HG03575 (cell line): ENCODE results near the gene LTB4R.
"Not testable (repeated sequence)": the region's sequence is repeated elsewhere in the genome, so short reads cannot be mapped to it uniquely, and the experiment has no call there.

Source experiments
- ATAC-seq: cut with Tn5 transposase; IDR thresholded peaks from one replicate; pipeline ENCODE4 v1.9.1; 2021; ENCODE audit not compliant: unreplicated experiment, insufficient number of reproducible peaks, low FRiP score; ENCODE audit errors: extremely low read depth

Gene LTB4R

DNA sequence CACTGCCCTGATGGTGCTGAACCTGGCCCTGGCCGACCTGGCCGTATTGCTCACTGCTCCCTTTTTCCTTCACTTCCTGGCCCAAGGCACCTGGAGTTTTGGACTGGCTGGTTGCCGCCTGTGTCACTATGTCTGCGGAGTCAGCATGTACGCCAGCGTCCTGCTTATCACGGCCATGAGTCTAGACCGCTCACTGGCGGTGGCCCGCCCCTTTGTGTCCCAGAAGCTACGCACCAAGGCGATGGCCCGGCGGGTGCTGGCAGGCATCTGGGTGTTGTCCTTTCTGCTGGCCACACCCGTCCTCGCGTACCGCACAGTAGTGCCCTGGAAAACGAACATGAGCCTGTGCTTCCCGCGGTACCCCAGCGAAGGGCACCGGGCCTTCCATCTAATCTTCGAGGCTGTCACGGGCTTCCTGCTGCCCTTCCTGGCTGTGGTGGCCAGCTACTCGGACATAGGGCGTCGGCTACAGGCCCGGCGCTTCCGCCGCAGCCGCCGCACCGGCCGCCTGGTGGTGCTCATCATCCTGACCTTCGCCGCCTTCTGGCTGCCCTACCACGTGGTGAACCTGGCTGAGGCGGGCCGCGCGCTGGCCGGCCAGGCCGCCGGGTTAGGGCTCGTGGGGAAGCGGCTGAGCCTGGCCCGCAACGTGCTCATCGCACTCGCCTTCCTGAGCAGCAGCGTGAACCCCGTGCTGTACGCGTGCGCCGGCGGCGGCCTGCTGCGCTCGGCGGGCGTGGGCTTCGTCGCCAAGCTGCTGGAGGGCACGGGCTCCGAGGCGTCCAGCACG, 4.7 kb downstream of the LTB4R start:
- ATAC-seq: no peak

DNA sequence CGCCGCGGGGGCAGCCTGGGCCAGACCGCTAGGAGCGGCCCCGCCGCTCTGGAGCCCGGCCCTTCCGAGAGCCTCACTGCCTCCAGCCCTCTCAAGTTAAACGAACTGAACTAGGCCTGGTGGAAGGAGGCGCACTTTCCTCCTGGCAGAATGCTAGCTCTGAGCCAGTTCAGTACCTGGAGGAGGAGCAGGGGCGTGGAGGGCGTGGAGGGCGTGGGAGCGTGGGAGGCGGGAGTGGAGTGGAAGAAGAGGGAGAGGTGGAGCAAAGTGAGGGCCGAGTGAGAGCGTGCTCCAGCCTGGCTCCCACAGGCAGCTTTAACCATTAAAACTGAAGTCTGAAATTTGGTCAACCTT, 5.3 kb downstream of the LTB4R start:
- ATAC-seq: no peak

DNA sequence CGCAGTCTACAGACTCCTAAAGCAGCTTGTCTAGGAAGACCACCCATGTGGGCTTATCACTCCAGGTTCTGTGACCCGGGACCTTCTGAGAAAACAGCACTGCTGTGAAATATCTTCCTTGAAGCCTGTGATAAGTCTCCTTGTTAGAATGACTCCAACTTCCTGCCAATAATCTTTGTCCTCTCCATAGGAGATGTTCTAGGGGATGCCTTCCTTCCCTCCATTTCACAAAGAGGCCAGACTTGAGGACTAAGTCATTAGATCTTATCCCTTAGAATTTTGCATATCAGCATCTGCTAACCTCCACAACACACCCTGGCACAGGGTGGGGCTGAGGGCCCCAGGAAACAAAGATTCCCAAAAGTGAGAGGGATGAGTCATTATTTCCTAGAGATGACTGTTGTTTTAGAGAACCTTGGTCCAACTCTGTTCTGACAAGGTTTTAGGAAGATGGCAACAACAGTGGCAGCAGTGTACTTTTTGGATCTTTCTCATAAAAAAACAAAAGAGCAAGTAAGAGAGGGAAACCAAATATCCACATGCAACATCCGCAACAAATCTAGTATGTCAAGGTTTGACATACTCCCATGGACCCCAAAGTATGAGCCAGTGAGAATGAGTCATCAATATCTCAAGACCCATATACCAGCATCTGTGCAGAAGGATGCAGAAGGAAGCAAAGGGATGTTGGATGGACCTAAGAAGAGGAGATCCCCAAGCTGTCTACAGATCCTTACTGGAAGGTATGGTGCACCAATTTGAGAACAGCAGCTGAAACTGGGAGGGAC, 6.0 kb downstream of the LTB4R start:
- ATAC-seq: no peak

DNA sequence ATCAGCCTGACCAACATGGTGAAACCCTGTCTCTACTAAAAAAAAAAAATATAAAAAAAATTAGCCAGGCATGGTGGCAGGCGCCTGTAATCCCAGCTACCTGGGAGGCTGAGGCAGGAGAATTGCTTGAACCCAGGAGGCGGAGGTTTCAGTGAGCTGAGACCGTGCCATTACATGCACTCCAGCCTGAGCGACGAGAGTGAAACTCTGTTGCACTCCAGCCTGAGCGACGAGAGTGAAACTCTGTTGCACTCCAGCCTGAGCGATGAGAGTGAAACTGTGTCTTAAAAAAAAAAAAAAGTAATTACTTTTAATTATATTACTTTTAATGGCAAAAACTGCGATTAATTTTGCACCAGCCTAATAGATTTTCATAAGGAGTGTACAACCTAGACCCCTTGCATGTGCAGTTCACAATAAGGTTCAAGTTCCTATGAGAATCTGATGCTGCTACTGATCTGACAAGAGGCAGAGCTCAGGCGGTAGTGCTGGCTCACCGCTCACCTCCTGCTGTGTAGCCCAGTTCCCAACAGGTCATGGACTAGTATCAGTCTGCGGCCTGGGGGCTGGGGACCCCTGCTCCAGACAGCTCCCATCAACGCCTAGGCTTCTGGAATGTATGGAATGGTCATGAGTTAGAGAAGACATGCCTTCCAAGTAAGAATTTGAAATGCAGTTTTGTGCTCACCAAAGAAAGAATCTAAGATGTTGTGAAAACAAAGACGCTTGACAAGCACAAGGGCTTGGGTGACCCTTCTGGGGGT, 10.1 kb downstream of the LTB4R start:
- no peak for ATAC-seq

DNA sequence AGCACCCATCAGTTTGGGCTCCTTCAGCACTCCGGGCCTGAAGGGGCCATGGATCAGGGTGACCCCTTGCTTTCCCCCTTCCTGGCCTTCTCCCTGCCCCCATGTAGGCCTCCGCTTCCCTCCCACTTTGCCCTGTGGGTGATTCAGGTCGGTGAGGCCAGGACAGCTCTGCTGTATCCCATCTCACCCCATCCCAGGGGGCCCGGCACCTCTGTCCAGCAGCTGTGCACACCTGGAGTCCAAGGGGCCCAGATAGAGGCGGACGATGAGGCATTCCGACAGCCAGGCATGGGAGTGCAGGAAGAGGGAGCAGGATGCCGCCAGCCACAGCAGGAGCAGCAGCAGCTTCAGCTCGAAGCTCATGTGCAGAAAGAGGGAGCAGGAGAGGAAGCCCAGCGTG, 11.4 kb downstream of the LTB4R start:
- ATAC-seq: no peak

DNA sequence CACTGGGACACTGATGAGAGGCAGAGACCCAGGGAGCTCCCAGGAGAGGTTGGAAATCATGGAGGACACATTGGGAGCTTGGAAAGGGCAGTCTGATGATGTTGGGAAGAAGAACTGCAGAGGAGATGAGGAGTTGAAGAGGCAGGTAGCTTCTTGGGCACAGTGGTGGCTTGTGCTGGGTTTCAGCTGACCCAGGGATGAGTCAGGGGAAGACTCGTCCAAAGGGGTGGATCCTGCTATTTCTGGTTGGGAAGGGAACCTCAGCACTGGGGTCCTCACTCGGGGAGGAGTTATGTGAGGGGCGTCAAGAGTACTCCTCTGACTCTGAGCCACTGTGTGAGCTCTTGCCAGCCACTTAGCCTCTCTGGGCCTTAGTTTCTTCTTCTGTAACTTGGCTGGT, 12.0 kb downstream of the LTB4R start:
- no peak for ATAC-seq

DNA sequence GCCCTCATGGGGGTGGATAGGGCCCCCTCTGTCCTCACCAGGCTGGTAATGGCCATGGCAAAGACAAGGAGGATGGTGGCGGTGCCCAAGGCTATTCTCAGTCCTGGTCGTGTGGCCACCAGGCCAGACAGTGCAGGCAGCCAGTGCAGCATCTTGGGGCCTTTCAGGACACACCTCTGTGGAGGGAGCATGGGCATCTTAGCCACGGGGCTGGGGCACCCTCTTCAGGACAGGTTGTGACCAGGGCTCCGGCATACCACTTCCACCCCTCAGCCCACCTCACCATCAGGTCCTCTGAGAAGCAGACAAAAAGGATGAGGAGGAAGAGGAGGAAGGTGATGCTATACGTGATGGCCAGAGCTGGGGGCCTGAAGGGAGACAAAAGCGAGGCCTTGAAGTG, 12.7 kb downstream of the LTB4R start:
- ATAC-seq: no peak

DNA sequence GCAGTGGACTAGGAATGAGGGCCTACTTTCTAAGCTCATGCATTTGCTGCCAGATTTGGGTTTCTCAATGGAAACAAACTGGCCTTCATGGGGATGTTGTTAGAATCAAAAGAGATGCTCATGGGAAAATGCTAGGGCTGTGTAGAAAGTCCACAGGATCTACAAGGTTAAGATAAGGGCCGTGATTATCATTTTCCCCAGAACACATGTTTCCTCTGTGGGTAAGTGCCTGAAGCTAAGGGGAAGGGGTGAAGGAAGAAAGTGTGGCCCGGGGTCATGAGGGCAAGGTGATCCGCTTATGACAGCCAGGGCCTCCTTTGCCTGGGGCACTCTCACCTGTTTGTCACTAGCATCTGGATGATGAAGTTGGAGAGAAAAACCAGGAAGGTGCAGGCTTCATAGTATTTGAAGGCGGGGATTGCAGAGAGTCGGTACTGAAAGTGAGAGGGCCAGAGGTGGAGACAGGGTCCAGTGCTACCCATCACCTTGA, 13.8 kb downstream of the LTB4R start:
- ATAC-seq: no peak

DNA sequence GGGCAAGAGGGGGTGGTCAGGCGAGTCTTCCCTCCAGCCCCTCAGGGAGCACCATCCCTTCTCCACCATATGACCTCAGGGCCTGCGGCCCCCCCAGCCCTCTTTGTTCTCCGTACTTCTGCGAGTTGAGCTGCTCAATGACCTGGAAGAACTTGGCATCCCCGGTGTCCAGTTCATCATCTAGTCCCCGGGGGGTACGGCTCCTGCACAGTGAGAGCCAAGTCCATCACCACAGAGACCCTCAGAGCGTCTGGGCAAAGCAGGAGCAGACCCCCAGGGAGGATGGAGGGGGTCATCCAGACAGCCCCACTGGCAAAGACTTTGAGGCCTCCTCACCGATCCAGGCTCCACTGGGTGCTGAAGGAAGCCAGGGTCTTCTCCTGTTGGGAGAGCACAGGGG, 14.7 kb downstream of the LTB4R start:
- ATAC-seq: no peak

DNA sequence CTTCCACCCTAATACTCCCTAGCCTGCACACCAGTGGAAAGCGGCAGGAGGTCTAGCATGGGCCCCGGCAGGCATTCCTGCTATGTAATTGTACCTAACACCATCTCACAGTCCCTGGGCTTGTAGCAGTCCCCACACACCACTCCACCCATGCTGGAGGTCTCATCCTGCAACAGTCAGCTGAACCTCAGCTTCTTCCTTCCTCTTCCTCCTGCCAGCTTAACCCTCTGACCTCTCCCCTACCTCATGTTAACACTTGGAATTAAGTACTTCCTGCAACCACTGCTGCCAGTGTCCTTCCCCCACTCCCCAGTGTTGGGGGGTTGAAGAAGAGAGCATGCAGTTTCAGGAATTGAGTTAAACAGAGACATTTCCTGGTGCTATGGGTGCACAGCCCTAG, 16.0 kb downstream of the LTB4R start:
- ATAC-seq: no peak

DNA sequence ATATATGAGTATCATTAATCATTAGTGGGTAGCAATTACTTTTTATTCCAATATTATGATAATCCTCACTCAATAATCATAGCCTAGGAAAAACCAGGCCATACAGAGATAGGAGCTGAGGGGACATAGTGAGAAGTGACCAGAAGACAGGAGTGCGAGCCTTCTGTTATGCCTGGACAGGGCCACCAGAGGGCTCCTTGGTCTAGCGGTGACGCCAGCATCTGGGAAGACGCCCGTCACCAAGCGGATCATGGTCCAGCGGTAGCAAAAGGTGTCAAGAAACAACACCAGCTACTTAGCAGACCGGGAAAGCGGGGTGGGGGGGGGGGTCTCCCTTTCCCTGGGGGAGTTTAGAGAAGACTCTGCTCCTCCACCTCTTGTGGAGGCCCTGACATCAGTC, 16.6 kb downstream of the LTB4R start:
- ATAC-seq: not testable (repeated sequence)

DNA sequence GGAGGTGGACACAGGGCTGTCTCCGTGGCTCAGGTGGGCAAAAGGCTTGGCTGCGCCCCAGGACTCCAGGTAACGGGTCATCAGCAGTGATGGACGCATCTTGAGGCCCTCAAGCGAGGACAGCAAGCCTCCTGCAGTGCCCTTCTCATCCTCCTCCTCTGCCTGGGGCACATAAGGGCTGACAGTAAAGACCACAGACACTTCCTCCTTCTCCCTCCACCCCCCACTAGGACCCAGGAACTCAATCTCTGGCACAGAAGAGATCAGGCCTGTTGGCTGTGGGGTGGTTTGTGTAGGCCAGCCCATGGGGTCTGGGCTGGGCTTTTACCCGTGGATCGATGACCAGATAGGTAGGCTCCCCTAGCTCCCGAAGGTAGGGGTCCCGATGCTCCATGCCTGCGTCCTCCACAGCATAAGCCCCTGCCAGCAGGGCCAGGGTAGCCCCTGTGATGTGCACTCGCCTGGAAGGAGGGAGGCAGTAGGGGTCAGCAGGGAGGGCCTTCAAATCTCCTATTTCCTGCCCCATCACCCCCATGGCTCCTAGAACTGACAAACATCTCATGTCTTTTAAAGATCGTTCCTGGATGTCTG, 17.9 kb downstream of the LTB4R start:
- no peak for ATAC-seq

DNA sequence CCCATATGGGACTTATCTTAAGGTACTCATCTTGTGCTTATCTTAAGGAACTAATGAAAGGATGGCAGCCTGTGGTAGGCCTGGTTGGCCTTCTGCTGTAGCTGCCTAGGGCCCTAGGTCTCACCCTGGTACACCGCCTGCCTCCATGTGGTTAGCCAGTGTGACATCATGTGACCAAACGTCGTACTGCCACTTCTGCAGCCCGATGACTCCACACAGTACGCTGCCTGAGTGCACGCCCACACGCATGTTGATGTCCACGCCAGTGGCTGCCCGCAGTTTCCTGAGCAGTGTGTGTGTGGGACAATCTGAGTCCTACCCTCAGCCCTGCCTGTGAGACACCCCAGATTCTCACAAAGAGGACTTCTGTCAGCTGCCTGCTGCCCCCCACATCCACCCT, 18.4 kb downstream of the LTB4R start:
- ATAC-seq: no peak

DNA sequence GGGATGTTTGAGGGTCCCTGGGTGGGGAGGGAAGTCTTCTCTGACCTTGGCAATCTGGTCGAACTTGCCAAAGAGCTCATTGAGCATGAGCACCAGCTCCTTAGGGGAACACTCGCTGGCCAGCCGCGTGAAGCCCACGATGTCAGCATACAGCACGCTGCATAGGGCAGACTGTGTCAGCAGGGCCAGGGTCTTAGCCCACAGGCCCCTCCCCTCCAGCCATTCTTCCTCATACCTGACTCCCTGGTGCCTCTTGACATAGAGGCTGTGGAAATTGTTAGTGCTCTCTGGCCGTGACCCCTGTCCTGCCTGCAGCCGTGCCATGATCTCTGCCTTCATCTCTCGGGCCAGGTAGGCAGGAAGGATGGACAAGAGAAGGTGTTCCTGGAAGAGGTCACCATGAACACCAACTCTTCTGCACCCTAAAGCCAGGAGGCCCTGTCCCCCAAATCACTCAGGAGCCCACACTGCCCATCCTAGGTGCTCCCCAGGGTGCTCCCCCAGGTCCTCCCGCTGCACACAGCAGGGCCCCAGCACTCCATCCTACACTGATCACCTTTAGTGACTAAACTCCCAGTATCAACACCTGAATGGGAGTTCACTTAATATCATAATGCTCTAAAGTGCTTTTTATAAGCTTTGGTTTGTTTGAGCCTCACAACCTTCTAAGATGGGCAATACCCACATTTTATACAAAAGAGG, 19.8 kb downstream of the LTB4R start:
- no peak for ATAC-seq

DNA sequence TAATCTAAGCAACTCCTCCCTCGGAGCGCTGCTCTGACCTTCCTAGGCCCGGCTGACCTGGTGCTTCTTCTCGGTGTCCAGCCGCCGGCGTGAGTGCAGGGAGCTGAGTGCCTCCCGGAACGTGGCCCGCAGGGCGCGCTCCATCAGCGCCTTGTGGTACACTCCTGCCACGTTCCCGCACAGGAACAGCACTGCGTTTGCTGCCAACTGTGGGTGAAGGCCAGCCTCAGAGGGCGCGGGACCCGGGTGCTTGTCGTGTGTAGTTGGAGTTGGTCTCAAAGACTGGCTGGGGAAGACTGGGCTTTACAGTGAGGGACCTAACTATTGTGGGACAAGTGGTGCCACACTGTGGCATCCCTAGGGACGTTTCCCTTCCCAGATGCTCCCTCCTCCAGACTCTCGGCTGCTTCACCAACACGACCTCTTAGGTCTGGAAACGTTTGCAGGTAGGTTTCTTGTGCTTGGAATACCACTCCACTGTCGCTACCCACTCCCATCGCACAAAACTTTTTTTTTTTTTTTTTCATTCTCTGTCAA, 20.5 kb downstream of the LTB4R start:
- ATAC-seq: no peak

DNA sequence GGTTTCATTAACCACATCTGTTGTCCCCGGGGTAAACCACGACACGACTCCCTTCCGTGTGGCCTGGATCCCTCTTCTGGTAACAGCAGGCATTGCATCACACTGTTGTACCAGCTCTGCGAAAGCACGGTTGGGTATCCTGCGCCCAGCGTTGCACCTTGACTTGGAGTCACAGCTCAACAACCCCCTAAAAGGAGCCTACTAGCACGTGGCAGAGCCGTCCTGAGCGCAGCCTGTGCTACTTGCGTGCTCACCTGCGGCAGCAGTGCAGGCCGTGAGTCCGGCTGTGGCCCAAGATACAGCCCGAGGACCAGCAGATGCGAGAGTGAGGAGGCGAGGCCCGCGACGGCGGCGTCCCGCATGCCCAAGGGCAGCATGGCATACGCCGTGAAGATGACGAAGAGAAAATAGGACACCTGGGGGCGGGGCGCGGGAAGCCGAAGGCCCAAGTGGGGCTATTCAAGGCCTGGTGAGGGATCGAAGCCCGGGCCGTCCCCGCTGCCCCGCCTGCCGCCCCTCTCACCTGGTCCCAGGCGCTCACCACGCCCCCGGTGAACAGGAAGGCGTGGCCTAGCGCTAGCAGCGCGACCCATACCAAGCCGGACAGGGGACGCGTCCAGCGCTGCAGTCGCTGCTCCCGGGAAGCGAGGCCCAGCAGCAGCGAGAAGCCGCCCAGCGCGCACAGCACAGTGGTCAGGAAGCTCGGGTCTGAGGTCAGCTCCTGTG, 21.1 kb downstream of the LTB4R start:
- peak; percentile 70 for ATAC-seq

DNA sequence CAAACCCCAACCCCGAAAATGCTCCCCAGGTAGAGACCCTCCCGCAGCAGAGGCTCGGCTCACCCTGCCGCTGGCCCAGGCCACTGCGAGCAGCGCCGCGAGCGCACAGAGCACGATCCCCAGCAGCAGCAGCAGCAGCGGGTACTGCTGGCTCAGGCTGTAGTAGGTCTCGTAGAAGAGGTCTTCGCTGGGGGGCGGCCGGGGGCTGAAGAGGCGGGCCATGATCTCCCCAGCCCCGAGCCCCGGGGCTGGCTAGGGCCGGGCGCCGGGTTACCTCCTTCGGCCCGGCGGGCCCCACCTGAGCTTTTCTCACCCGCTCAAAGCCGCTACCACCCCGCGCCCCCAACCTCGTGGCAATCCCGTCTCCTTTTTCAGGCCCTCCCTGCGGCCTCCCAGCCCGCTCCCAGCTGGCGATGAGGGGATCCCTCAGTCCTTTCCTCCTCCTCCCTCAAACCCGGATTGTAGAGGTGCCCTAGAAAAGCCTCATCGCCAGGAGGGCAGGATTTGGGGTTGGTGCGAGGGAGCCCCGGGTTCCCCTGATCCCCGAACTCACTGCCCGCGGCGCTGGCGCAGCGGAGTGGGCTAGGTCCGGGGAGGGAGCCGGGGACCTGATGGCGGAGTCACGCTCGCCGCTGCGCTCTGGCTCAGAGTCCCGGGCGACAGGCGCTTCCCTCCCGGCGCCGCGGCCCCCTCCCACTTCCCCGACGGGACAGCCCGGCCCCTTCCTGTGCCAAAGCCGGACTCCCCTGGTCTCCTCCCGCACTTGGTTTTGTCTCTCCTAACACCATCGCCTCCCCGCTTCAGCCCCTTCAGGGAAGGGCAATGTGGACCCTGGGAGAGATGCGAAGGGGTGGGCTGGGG, 23.4 kb downstream of the LTB4R start, which contains the start of gene ADCY4:
Gene ADCY4, minus strand, starts transcription at position 641 of the 861 bp plus-strand sequence. Its CDS starts 419 bp downstream, at position 222.
- no peak for ATAC-seq
